ENCODE data around the gene ZNF512B.
"Not testable (repeated sequence)": the region's sequence is repeated elsewhere in the genome, so short reads cannot be mapped to it uniquely, and the experiment has no call there.

Gene ZNF512B, protein sequence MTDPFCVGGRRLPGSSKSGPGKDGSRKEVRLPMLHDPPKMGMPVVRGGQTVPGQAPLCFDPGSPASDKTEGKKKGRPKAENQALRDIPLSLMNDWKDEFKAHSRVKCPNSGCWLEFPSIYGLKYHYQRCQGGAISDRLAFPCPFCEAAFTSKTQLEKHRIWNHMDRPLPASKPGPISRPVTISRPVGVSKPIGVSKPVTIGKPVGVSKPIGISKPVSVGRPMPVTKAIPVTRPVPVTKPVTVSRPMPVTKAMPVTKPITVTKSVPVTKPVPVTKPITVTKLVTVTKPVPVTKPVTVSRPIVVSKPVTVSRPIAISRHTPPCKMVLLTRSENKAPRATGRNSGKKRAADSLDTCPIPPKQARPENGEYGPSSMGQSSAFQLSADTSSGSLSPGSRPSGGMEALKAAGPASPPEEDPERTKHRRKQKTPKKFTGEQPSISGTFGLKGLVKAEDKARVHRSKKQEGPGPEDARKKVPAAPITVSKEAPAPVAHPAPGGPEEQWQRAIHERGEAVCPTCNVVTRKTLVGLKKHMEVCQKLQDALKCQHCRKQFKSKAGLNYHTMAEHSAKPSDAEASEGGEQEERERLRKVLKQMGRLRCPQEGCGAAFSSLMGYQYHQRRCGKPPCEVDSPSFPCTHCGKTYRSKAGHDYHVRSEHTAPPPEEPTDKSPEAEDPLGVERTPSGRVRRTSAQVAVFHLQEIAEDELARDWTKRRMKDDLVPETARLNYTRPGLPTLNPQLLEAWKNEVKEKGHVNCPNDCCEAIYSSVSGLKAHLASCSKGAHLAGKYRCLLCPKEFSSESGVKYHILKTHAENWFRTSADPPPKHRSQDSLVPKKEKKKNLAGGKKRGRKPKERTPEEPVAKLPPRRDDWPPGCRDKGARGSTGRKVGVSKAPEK

DNA sequence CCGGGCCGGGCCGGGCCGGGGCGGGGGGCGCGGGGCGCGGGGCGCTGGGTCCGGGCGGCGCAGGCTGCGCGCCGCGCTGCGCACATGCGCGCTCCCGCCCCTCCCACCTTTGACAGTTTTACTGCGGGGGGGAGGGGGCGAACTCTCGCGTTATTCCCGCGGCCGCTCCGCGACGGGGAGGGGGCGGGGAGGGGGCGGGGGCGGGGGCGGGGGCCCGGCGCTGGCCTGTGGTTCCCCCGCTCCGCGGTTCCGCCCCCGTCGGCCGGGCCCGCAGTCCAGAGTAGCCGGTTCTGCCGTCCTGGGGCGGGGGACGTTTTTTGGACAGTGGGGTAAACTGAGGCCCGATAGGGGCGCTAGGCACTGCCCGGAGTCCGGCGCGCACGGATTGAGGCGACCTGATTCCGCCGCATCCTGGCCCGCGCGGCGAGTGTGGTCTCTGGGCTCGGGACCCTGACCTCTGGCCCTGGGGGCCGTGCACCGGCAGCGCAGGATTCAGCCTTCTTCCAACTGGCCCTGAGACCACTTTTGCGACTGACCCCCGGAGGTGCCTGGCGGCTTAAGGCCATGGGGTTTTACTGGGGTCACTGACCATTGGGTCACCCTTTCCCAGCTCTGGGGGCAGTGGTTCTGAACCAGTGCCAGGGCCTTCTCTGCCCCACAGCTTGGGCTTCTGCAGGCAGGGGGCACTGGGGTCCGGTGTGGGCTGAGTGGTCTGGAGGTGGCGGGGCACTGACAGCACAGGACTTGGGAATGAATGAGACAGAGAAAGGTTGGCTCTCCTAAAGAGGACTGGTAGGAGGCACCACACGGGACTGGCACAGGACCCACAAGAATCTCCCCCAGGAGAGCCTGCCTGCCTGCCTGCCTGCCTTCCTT, at the start of gene ZNF512B:
Gene ZNF512B (minus strand): TSS at position 93 of the 876 bp plus-strand sequence. CDS start 1,980 bp downstream, outside the sequence.
- no peak for DNase-seq

DNA sequence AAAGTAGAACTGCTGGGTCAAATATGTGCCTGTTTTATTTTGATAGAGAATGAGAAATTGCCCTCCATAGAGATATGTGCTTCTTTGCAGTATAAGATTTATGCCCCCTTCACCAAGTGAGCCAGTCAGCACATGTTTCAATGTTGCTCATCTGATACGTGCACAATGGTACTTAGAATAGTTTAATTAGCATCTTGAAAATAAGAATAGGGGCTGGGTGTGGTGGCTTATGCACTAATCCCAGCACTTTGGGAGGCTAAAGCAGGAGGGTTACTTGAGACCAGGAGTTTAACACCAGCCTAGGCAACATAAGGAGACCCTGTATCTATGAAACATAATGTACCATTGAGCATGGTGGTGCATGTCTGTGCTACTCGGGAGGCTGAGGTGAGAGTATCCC, 45.9 kb upstream of the ZNF512B start:
- DNase-seq, result no peak

DNA sequence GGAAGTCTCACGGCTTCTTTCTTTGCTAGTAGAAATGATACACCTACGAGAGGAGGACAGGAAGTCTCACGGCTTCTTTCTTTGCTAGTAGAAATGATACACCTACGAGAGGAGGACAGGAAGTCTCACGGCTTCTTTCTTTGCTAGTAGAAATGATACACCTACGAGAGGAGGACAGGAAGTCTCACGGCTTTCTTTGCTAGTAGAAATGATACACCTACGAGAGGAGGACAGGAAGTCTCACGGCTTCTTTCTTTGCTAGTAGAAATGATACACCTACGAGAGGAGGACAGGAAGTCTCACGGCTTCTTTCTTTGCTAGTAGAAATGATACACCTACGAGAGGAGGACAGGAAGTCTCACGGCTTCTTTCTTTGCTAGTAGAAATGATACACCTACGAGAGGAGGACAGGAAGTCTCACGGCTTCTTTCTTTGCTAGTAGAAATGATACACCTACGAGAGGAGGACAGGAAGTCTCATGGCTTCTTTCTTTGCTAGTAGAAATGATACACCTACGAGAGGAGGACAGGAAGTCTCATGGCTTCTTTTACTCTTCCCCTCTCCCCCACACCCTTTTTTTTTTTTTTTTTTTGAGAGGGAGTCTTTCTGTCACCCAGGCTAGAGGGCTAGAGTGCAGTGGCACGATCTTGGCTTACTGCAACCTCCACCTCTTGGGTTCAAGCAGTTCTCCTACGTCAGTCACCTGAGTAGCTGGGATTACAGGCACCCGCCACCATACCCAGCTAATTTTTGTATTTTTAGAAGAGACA, 42.8 kb upstream of the ZNF512B start:
- not testable (repeated sequence) for DNase-seq

DNA sequence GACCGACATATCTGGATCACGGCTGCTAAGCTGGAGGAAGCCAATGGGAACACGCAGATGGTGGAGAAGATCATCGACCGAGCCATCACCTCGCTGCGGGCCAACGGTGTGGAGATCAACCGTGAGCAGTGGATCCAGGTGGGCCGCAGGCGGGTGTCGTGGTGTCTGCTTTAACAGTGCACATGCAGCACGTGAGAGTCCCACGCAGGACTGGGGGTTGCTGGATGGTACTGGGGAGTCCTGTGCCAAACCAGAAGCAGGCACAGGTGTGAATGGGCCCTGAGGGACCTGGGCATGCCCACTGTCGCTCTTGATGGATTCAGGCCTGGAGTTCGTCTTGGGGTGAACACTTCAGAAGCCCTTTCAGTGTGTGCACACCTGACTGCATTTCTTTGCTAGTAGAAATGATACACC, 41.6 kb upstream of the ZNF512B start:
- DNase-seq, result no peak

DNA sequence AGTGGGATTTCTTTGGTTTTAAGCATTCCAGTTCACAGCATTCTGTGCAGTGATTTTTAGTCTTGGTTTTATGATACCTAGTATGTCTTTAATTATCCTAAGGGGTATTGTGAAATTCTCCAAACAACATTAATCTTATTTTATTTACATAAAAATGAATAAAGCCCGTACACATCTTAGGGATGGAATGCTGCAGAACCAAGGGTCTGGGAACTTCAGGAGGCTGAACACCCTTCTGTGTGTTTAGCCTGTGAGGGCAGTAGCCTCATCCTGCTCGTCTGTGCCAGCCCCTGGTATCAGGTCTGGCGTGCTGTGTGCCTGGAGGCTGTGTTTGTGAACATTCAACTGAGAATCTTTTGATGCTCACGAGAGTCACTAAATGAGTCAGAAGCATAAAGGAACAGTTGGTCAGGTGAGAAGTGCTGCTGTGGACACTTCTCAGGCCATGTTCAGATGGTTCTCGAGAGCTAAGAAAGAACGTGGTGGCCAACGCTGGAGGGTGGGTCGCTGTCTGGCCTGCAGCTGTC, 41.0 kb upstream of the ZNF512B start:
- no peak for DNase-seq

DNA sequence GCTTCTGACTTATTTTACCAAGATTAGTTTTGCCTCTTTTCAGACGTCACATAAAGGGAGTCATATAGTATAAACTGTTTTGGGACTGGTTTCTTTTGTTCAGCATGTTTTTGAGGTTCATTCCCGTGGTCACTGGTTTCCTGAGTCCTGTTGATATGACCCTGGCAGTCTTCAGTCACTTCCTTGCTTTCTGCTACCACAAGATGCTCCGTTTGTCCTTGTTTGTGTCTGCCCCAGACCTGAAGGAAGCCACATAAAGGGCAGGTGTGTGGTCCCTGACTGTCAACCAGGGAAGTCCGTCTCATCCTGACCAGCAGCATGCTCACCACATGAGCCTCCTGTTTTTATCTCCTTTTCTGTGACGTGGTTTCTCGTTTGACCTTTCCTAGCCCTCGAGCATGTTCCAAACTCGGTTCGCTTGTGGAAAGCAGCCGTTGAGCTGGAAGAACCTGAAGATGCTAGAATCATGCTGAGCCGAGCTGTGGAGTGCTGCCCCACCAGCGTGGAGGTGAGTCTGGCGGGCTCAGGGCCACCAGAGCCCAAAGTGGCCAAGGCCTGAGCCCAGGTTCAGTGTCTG, 40.2 kb upstream of the ZNF512B start:
- no peak for DNase-seq

DNA sequence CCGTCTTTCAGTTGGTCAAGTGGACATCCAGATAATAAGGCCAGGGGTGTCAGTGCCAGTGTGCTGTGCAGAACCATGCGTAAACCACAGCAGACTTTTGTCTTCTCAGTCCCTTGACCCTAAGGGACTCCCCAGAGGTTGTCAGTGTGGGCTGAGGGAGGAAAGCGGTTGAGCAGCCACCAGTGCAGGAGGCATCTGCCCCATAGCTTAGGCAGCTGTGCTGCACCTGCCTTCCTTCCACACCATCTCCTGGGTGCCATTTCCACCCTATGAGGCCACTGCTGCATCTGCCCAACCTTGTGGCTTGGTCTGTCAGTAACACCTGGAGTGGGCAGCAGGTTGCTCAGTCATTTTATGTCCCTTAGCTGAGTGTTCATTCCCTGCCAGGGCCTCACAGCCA, 37.2 kb upstream of the ZNF512B start:
- no peak for DNase-seq

DNA sequence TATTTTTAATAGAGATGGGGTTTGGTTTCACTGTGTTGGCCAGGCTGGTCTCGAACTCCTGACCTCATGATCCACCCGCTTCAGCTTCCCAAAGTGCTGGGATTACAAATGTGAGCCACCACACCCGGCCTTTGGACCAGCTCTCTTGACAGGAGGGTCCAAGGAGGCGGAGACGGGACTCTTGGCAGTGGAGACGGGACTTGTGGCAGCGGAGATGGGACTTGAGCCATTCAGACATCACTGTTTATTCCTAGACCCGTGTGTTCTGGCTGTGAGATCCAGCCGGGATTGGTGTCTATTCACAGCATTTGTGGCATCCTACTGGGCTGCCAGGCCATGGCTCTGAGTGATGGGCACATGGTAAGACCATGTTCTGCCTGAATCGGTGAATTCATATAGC, 36.8 kb upstream of the ZNF512B start:
- DNase-seq, result no peak

DNA sequence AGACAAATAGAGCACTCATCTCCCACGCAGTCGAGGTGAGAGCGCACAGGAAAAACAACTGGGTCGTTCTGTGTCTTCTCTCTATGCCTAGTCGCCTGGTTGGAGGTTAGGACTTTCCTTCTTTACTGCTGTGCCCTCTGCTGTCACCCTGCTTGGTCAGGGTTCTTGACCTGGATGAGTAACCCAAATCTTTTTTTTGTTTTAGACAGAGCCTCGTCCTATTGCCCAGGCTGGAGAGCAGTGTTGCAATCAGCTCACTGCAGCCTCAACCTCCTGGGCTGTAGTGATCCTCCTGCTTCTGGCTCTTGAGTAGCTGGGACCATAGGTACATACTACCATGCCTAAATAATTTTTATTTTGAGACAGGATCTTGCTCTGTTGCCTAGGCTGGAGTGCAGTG, 35.7 kb upstream of the ZNF512B start:
- DNase-seq, result no peak

DNA sequence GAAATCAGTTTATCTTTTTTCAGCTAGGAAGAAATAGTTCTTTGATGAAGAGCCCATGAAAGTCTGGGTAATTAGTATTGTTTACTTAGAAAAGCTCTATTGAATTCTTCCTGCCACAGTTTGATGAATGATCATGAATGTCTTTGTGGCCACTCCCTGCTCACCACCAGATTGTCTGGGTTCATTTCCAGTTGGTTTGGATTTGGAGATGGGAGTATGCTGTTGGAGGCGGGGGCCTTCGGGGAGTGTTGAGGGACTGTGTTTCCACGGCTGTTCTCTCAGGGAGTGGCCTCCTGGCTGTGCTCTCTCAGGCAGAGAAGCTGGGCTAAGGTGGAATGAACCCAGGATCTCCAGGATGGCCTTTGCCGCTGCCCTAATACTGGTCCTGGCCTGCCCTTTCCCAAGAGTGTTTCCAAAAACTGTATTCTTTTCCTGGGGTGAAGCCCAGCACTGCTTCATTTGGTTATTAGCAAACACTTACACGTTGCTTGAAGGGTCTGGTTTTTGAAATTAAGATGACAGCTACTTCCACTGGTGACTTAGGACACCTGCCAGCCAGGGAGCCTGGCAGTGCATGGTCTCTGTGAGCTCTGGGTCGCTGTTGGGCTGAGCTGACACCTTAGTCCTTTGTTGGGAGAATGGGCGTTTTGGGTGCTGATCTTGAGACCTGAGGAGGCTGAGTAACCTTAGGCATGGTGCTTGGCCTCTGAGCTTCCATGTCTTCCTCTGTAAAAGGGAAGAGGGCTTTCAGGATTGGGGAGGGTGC, 34.4 kb upstream of the ZNF512B start:
- no peak for DNase-seq

DNA sequence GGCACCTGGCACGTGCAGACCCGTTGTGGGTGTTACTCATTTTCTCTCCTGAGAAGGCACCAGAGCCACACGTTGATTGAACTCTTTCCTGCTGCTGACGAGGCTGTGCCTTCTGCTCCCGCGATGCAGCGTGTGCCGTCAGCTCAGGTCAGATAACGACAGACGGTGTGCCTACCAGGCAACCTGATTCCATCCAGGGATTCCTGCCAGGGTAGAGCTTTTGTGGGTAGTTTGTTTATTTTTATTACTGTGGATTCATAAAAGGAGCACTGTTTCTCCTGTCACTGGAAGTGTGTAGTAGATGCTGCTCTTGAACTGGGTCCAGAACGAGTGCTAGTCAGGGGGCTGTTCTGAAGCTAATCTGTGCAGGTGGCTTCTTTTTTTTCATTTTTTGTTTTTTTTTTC, 31.9 kb upstream of the ZNF512B start:
- DNase-seq, result no peak

DNA sequence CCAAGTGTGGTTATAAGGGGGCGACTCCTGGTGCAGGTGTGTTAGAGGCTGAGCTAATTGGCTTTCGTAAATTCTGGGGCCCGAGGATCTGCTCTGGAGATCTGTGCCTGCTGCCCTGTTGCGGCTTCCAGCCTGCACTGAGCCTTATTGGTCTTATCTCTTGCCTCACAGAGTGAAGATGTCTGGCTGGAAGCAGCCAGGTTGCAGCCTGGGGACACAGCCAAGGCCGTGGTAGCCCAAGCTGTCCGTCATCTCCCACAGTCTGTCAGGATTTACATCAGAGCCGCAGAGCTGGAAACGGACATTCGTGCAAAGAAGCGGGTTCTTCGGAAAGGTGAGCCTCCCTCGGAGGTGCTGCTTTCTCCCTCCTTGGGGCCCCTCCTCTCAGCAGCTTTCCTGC, 31.2 kb upstream of the ZNF512B start:
- DNase-seq, result no peak

DNA sequence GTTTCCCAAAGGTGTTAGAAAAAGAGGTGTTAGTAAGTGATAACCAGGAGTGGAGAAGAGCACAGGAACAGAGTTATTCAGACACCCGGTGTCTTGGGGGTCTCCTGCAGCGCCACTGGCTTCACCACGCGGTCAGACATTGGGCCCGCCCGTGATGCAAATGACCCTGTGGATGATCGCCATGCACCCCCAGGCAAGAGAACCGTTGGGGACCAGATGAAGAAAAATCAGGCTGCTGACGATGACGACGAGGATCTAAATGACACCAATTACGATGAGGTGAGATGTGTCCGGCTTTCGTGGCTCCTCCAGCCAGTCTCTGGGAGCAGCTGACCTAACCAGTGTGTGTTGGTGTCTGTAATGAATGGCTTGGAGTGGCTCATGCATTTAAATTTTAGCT, 13.2 kb upstream of the ZNF512B start:
- no peak for DNase-seq

DNA sequence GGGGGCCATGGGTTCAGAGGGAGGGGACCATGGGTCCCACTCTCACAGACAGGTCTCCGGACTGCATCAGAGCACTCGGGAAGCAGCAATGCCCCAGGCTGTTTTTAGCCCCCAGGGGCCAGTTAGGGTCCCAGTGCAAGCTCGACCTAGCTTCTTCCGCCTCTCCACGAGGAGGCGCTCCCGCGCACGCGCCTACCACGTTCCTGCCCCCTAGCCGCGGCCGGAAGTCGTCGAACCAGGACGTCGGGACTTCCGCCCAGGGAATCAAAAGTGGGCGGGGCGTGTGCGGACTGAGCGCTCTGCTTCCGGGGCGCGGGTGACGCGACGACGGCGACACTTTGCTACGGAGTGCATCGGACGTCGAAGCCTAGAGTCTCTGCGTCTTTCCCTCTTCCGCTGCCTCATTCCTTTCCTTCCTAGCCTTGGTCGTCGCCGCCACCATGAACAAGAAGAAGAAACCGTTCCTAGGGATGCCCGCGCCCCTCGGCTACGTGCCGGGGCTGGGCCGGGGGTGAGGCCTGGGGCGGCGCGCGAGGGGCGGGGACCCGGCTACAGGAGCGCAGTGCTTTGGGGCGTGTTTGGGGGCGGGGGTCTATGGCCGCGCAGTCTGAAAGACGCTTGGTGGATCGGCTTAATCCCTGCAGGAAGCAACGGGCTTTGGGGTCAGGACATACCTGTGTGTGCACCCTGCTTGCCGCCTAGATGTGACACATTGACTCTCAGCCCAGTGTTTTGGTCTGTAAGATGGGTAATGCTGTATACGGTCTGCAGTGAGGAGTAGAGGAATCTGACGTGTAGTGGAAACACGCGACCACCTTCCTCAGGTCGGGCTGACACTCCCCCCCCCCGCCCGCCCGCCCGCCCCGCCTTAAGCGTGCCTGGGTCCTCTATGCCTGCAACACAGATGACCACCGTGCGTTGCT, 11.3 kb upstream of the ZNF512B start, which contains the start of gene PRPF6:
Gene PRPF6 (plus strand): TSS at position 327 of the 923 bp plus-strand sequence. CDS start 114 bp downstream, at position 441.
- DNase-seq, result peak; percentile 98

DNA sequence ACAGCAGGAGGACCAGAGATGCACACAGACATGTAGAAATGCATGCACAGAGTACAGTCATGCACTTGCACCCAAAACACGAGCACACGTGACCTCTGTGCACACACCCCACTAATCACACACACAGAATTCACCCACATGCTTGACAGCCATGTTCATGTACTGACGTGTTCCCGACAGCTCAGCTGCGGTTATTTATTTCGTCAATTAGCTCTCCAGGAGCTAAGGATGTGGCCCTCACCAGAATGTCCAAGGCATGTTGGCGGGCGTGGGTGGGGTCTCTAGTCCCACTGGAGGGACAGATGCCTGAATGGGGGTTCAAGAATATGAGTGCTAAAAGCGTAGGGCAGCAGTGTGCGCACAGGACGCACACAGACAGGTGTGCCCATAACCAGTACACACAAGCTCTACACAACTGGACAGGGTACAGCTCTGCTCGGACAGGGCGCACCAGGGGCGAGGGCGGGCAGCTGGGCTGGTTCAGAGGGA, 10.6 kb upstream of the ZNF512B start:
- DNase-seq, result peak; percentile 37

DNA sequence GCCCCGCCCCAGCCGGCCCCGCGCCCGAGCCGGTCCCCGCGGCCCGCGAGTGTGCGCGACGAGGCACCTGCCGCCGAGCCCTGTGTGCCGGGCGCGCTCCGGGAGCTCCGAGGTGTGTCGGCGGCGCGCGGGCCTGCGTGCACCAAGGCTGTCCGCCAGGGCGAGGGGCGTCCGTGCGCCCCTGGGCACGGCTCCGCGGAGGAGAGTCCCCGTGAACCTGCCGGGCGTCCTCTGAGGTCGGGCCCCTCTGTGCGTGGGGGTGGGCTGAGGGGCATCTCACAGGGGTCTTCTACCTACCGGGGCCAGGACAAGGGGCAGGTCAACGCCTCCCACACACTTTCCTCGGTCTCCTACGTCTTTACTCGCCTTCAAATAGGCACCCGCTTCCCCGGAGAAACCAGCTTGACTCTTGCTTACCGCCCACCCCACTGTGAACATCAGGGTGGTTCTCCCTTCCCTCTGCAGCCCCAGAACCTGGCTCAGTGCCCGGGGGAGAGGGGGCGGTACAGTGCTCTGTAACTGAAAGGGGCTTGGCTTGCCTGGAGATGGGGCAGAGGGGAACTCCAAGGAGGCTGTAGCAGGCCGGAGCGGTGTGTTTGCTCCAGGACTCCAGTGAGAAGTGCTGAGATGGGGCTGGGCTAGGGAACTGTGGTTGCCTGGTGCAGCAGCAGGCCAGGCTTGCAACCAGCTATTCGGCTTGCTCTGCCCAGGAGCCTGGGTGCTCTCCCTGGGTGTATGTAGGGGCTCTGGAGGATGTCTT, 10.0 kb upstream of the ZNF512B start, which contains the start of gene SAMD10:
Gene SAMD10 (minus strand): TSS at position 86 of the 760 bp plus-strand sequence. CDS start 175 bp downstream, outside the sequence.
- peak; percentile 77 for DNase-seq

DNA sequence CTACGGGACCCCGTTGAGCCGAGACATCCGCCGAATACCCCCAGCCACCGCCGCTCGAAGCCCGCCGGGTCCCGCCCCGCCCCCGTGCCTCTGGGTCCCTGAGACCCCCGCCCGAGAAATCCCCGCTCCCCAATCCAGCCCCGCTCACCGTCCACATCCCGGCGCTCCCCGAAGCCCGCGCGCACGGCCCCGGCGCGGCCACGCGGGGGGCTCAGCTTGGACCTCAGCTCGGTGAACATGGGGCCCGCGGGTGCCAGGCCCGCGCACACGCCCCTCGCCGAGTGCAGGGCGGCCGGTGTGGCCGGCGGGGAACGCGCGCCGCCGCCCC, 9.5 kb upstream of the ZNF512B start:
- no peak for DNase-seq

Measured in inflammatory macrophage treated with lipopolysaccharide for 4 hours (primary cell).